PC-3 (cell line): ENCODE measurements around the gene OLFM2. TPM values are rescaled to one million over a fixed set of nuclear protein-coding genes. Genes with fewer than 3 reads are reported as not detected.

Experiments used
- ATAC-seq: fragments of 200-7000 bp; cut with Tn5 transposase; 2 replicates; pipeline ENCODE4 v1.9.1; 2020; ENCODE audit warnings: mild to moderate bottlenecking, moderate library complexity
- BruUV-seq: library from RNA; stranded (reverse); fragments of 400-500 nt; replicated peaks from 2 replicates; lab custom pipeline; 2021; lab: Mats Ljungman, UMichigan
- CTCF ChIA-PET: fragments of 300-600 bp; sonication (Branson Sonifier 250); formaldehyde crosslinking; loops from one replicate; lab custom pipeline; 2022; ENCODE audit warnings: antibody characterized with exemption; lab: Charles Lee
- POLR2A ChIA-PET: fragments of 300-600 bp; sonication (Branson Sonifier 250); formaldehyde crosslinking; loops from one replicate; lab custom pipeline; 2022; ENCODE audit warnings: antibody characterized with exemption; ENCODE audit not compliant: unreplicated experiment; lab: Charles Lee
- DNase-seq: peaks from one replicate; pipeline ENCODE4 v3.0.0-alpha.2; 2015
- H2AFZ ChIP-seq: fragments of 300-600 bp; sonication (generic); 2 replicates; pipeline ENCODE4 v1.6.0; 2016; ENCODE audit warnings: antibody characterized with exemption, low read length
- H3F3A ChIP-seq: fragments of 300-600 bp; sonication (generic); one replicate; pipeline ENCODE4 v1.6.0; 2017; ENCODE audit warnings: antibody characterized with exemption, low read length, control low read depth, mild to moderate bottlenecking; ENCODE audit not compliant: unreplicated experiment
- H3K27ac ChIP-seq: fragments of 300-600 bp; sonication (generic); 2 replicates; pipeline ENCODE4 v1.5.1; 2016; ENCODE audit warnings: mild to moderate bottlenecking, low read length
- H3K27me3 ChIP-seq: fragments of 300-600 bp; sonication (generic); 2 replicates; pipeline ENCODE4 v1.6.1; 2016; ENCODE audit warnings: low read length, mixed read lengths
- H3K36me3 ChIP-seq: fragments of 300-600 bp; sonication (generic); 2 replicates; pipeline ENCODE4 v1.6.1; 2016; ENCODE audit warnings: low read depth, mixed run types, low read length, mixed read lengths
- H3K4me1 ChIP-seq: fragments of 300-600 bp; sonication (generic); 2 replicates; pipeline ENCODE4 v1.5.1; 2016; ENCODE audit warnings: low read length; ENCODE audit not compliant: insufficient read depth
- H3K4me2 ChIP-seq: fragments of 300-600 bp; sonication (generic); 2 replicates; pipeline ENCODE4 v1.6.0; 2016; ENCODE audit warnings: low read length
- H3K4me3 ChIP-seq: fragments of 300-600 bp; sonication (generic); 2 replicates; pipeline ENCODE4 v1.5.1; 2016; ENCODE audit warnings: mild to moderate bottlenecking, low read length, mixed read lengths
- H3K79me2 ChIP-seq: fragments of 300-600 bp; sonication (generic); 2 replicates; pipeline ENCODE4 v1.6.1; 2017; ENCODE audit warnings: low read length, mixed read lengths
- H3K9ac ChIP-seq: fragments of 300-600 bp; sonication (generic); 2 replicates; pipeline ENCODE4 v1.6.0; 2016; ENCODE audit warnings: mild to moderate bottlenecking, low read length
- H3K9me2 ChIP-seq: fragments of 300-600 bp; sonication (generic); replicated peaks from 2 replicates; pipeline ENCODE4 v1.6.1; 2016; ENCODE audit warnings: mixed run types, low read length, mixed read lengths
- H3K9me3 ChIP-seq: fragments of 300-600 bp; sonication (generic); 2 replicates; pipeline ENCODE4 v1.6.1; 2016; ENCODE audit warnings: low read length, mixed read lengths
- H4K20me1 ChIP-seq: fragments of 300-600 bp; sonication (generic); 2 replicates; pipeline ENCODE4 v1.6.1; 2016; ENCODE audit warnings: low read length, mixed read lengths
- CTCF ChIP-seq: fragments of 300-600 bp; sonication (generic); conservative IDR thresholded peaks from 2 replicates; pipeline ENCODE4 v1.5.1; 2017; ENCODE audit warnings: antibody characterized with exemption, low read depth, mild to moderate bottlenecking, low read length
- EZH2 ChIP-seq: fragments of 300-600 bp; sonication (generic); IDR thresholded peaks from one replicate; pipeline ENCODE4 v1.6.1; 2017; ENCODE audit warnings: antibody characterized with exemption, mild to moderate bottlenecking, low read length; ENCODE audit not compliant: unreplicated experiment
- EZH2phosphoT487 ChIP-seq: fragments of 300-600 bp; sonication (generic); IDR thresholded peaks from 2 replicates; pipeline ENCODE4 v1.6.1; 2018; ENCODE audit warnings: mild to moderate bottlenecking, antibody characterized with exemption, low read length, borderline replicate concordance
- intact Hi-C: fragments of 100-400 bp; cut with micrococcal nuclease; formaldehyde crosslinking; loops from 2 replicates; pipeline ENCODE4 v1.9.0; 2023
- total RNA-seq: library from RNA; depleted of rRNA; stranded (reverse); fragments of >200 nt; gene quantifications from 2 replicates; pipeline ENCODE4 v1.2.3, GENCODE V29; 2014

The OLFM2 gene
- total RNA-seq, 1 experiment from 2014 or later: 1.6 TPM

- no peak overlapping the region for H3K4me2 ChIP-seq
- intact Hi-C loops: no loop called here
- H2AFZ ChIP-seq: no peak overlapping the region
- H3F3A ChIP-seq: no peaks in the 10 kb centered on the region
- ChIA-PET POLR2A (no interaction called here), CTCF (interaction anchor here (0.9 kb wide), 1 partner anchor 88 kb away, joined by 3 read pairs; no protein-coding TSS in a partner anchor)
- H3K27me3 ChIP-seq: peaks cover 14% of the 10 kb centered on the region
- H3K4me1 ChIP-seq: peaks cover 3% of the 10 kb centered on the region
- H3K9me3 ChIP-seq: no peaks in the 10 kb centered on the region
- no TSS peak for BruUV-seq
- TF ChIP-seq CTCF (no peak), EZH2 (no peak), EZH2phosphoT487 (no peak)
- no peak overlapping the region for H3K4me3 ChIP-seq
- H3K36me3 ChIP-seq: no peaks in the 10 kb centered on the region
- ATAC-seq (no peak), DNase-seq (peak; percentile 29)
- H3K9me2 ChIP-seq: no peaks in the 10 kb centered on the region
- H3K9ac ChIP-seq: no peak overlapping the region
- H4K20me1 ChIP-seq: no peaks in the 10 kb centered on the region
- no peak overlapping the region for H3K27ac ChIP-seq
- no peaks in the 10 kb centered on the region for H3K79me2 ChIP-seq
Measured at GRCh38 chr19:9939301-9939913, 3.1 kb upstream of the OLFM2 start.

- Histone ChIP-seq H4K20me1 (no peaks in the 10 kb centered on the region), H3K9me3 (no peaks in the 10 kb centered on the region), H3F3A (no peaks in the 10 kb centered on the region), H3K9ac (no peak overlapping the region), H3K79me2 (no peaks in the 10 kb centered on the region), H2AFZ (no peak overlapping the region), H3K4me2 (no peak overlapping the region), H3K9me2 (no peaks in the 10 kb centered on the region), H3K27me3 (peaks cover 14% of the 10 kb centered on the region), H3K4me1 (peaks cover 5% of the 10 kb centered on the region), H3K27ac (no peak overlapping the region), H3K4me3 (no peak overlapping the region), H3K36me3 (no peaks in the 10 kb centered on the region)
- CTCF ChIA-PET: no interaction called here
- intact Hi-C loops: no loop called here
- no peak for ATAC-seq
- no TSS peak for BruUV-seq
- no peak for DNase-seq
- POLR2A ChIA-PET: no interaction called here
- TF ChIP-seq EZH2phosphoT487 (no peak), CTCF (no peak), EZH2 (no peak)
Measured at GRCh38 chr19:9937001-9937411, 691 bp upstream of the OLFM2 start.
